Fibroblast of lung (primary cell): ENCODE measurements around the gene GALNT12.

Experiments used
- EZH2 ChIP-seq: IDR thresholded peaks from 2 replicates; pipeline ENCODE4 v1.5.1; 2012; ENCODE audit warnings: low read length, control low read depth, mild to moderate bottlenecking; ENCODE audit errors: missing control alignments
- TF ChIP-seq, protein P1 (sequence below), 2 donors: IDR thresholded peaks in 1 of 2; conservative IDR thresholded peaks in 1 of 2; 1 replicate in 1 of 2; 2 replicates in 1 of 2; pipeline ENCODE4 v1.5.1; 2011 to 2012; ENCODE audit warnings: low read length in 2 of 2, control low read depth in 1 of 2, inconsistent platforms in 1 of 2, low read depth in 1 of 2, mild to moderate bottlenecking in 1 of 2

DNA sequence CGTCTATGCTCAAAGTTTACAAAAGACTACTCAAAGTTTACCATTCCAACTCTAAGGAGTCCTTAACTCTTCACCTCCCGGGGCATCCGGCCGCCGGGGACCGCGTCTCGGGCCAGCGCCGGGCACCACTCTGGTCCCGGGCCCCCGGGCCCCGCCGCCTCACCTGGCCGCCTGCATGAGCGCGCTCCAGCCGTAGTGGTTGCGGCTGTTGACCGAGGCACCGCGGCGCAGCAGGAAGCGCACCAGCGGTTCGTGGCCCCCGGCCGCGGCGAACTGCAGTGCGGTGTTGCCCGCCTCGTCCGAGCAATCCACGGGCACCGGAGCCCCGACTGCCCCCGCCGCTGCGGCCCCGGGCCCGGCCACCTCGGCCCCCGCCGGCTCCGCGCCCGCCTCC, 11.5 kb upstream of the GALNT12 start:
- TF ChIP-seq, protein P1, sequence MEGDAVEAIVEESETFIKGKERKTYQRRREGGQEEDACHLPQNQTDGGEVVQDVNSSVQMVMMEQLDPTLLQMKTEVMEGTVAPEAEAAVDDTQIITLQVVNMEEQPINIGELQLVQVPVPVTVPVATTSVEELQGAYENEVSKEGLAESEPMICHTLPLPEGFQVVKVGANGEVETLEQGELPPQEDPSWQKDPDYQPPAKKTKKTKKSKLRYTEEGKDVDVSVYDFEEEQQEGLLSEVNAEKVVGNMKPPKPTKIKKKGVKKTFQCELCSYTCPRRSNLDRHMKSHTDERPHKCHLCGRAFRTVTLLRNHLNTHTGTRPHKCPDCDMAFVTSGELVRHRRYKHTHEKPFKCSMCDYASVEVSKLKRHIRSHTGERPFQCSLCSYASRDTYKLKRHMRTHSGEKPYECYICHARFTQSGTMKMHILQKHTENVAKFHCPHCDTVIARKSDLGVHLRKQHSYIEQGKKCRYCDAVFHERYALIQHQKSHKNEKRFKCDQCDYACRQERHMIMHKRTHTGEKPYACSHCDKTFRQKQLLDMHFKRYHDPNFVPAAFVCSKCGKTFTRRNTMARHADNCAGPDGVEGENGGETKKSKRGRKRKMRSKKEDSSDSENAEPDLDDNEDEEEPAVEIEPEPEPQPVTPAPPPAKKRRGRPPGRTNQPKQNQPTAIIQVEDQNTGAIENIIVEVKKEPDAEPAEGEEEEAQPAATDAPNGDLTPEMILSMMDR (conservative IDR thresholded peaks at IDR 0.05 in 1 of 2, IDR thresholded peaks at IDR 0.05 in 1 of 2; ENCODE audit: low read depth in 1 of 2, low read length in 2 of 2) = no peak
- no peak for TF ChIP-seq EZH2
